ENCODE results near the gene SUB1. TPM values are rescaled to one million over a fixed set of nuclear protein-coding genes. Genes with fewer than 3 reads are reported as not detected.

SUB1 gene
- total RNA-seq, 1 experiment from 2014 or later = 288 TPM

GRCh38 chr5:32615236-32615635, 29.9 kb downstream of the SUB1 start:
- H3K27me3 Mint-ChIP-seq (ENCODE audit: low read depth) = no peaks in the 10 kb centered on the region
- Histone ChIP-seq H2AFZ (ENCODE audit: low read length) (no peak overlapping the region), H3K27me3 (ENCODE audit: insufficient read depth, low read length) (no peaks in the 10 kb centered on the region), H3K4ac (ENCODE audit: low read depth, low read length) (no peak overlapping the region), H2BK15ac (ENCODE audit: low read depth, low read length) (no peak overlapping the region), H2BK20ac (ENCODE audit: low read depth, low read length, poor library complexity, severe bottlenecking) (no peak overlapping the region), H4K91ac (ENCODE audit: insufficient read length, low read depth, low read length) (no peak overlapping the region), H3K27ac (ENCODE audit: insufficient read length, low read depth, low read length) (no peak overlapping the region), H3K9ac (ENCODE audit: extremely low read depth, insufficient read length, low read length) (no peak overlapping the region), H3K4me1 (ENCODE audit: insufficient read depth, low read length) (no peaks in the 10 kb centered on the region), H3K23me2 (ENCODE audit: insufficient read length, low read depth, low read length, poor library complexity, severe bottlenecking) (no peaks in the 10 kb centered on the region), H4K5ac (ENCODE audit: insufficient read length, low read depth, low read length) (no peak overlapping the region), H2AK5ac (ENCODE audit: insufficient read length, low read length) (no peak overlapping the region), H3K4me2 (ENCODE audit: insufficient read depth, insufficient read length, low read length) (no peak overlapping the region), H3K79me2 (ENCODE audit: insufficient read depth, low read length) (no peaks in the 10 kb centered on the region), H4K20me1 (ENCODE audit: control insufficient read depth, insufficient read depth, insufficient read length) (no peaks in the 10 kb centered on the region), H3K23ac (ENCODE audit: insufficient read length, low read depth, low read length) (no peak overlapping the region), H3K56ac (ENCODE audit: insufficient read length, low read depth, low read length) (no peak overlapping the region), H4K8ac (replicated peaks; ENCODE audit: insufficient read length, low read depth, low read length) (no peak overlapping the region), H2BK12ac (ENCODE audit: insufficient read length, low read depth, low read length) (no peak overlapping the region), H3K14ac (ENCODE audit: insufficient read depth, low read length) (no peak overlapping the region), H2BK120ac (ENCODE audit: low read depth, low read length, poor library complexity, severe bottlenecking) (no peak overlapping the region), H2BK5ac (ENCODE audit: insufficient read length, low read length) (no peak overlapping the region), H3T11ph (ENCODE audit: low read length) (no peak overlapping the region), H3K18ac (ENCODE audit: insufficient read length, low read depth, low read length) (no peak overlapping the region), H3K9me3 (ENCODE audit: control insufficient read depth, low read depth, low read length) (no peaks in the 10 kb centered on the region), H3K79me1 (ENCODE audit: insufficient read depth, low read depth, low read length, poor library complexity, severe bottlenecking) (no peaks in the 10 kb centered on the region)
- no peaks in the 10 kb centered on the region for H3K9me3 Mint-ChIP-seq
- no peak for DNase-seq
- H3K4me3 Mint-ChIP-seq = no peak overlapping the region
- peaks cover 0 to 2% of the 10 kb centered on the region in 2 experiments; a peak in 1 of 4 replicates for H3K4me1 Mint-ChIP-seq
- WGBS (ENCODE audit: extremely low coverage, insufficient read length, low lambda C conversion rate) = no CpG with 5 or more reads among the region's 3 CpGs
- TF ChIP-seq CTCF (conservative IDR thresholded peaks at IDR 0.05) = no peak
- H3K36me3 Mint-ChIP-seq (ENCODE audit: insufficient read depth in 1 of 3, low read depth in 3 of 3) = no peaks in the 10 kb centered on the region
- H3K27ac Mint-ChIP-seq = no peak overlapping the region

All from H9 (cell line).